Measurements from ENCODE around the gene TLCD1. TPM values are rescaled to one million over a fixed set of nuclear protein-coding genes. Genes with fewer than 3 reads are reported as not detected.

Gene TLCD1
- total RNA-seq, 3 donors from 2014 or later, result 4.8 to 21.3 (median 16.8) TPM

DNA sequence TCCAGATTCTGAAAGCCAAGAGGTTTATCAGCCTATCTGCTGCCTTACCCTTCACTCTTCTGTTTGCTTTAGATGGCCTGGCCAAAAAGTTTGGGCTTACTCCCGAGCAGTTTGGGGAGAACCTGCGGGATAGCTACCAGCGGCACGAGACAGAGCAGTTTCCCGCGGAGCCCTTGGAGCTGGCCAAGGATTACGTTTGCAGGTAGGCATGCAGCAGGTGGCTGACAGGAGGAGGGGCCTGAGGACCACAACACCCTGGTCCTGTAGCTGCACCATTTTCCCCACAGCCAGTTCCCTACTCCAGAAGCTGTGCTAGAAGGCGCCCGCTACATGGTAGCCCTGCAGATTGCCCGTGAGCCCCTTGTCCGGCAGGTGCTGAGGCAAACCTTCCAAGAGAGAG, 43.4 kb downstream of the TLCD1 start:
- Histone ChIP-seq H3K4me3 (no peak overlapping the region), H3K9me3 (no peaks in the 10 kb centered on the region), H3K36me3 (ENCODE audit: low read depth) (peaks cover 18% of the 10 kb centered on the region), H3K4me1 (ENCODE audit: low read depth) (no peaks in the 10 kb centered on the region)
- intact Hi-C loops (cut with DNase I, micrococcal nuclease), result no loop called here
- TF ChIP-seq, protein P1, sequence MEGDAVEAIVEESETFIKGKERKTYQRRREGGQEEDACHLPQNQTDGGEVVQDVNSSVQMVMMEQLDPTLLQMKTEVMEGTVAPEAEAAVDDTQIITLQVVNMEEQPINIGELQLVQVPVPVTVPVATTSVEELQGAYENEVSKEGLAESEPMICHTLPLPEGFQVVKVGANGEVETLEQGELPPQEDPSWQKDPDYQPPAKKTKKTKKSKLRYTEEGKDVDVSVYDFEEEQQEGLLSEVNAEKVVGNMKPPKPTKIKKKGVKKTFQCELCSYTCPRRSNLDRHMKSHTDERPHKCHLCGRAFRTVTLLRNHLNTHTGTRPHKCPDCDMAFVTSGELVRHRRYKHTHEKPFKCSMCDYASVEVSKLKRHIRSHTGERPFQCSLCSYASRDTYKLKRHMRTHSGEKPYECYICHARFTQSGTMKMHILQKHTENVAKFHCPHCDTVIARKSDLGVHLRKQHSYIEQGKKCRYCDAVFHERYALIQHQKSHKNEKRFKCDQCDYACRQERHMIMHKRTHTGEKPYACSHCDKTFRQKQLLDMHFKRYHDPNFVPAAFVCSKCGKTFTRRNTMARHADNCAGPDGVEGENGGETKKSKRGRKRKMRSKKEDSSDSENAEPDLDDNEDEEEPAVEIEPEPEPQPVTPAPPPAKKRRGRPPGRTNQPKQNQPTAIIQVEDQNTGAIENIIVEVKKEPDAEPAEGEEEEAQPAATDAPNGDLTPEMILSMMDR (IDR thresholded peaks at IDR 0.05), result no peak
- DNase-seq, result no peak
- ATAC-seq, result no peak

DNA sequence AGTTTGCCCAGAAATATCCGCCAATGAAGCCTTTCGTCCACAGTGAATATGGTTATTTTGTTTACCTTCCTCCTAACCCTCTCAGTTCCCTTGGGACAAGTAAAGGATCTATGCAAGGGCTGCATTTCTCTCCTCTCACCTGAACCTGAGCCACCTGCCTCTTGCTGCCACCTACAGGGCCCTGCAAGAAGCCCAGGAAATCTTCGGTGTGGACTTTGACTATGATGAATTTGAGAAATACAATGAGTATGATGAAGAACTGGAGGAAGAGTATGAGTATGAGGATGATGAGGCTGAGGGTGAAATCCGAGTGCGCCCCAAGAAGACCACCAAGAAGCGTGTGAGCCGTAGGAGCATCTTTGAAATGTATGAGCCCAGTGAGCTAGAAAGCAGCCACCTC, 50.1 kb downstream of the TLCD1 start:
- Histone ChIP-seq H3K4me3 (no peak overlapping the region), H3K36me3 (ENCODE audit: low read depth) (peaks cover 30% of the 10 kb centered on the region), H3K4me1 (ENCODE audit: low read depth) (no peaks in the 10 kb centered on the region), H3K9me3 (no peaks in the 10 kb centered on the region)
- ATAC-seq (peak; percentile 88), DNase-seq (peak in 2 of 3 donors; percentile 33 to 40)
- intact Hi-C loops (cut with DNase I, micrococcal nuclease), result no loop called here
- TF ChIP-seq, protein P1 (IDR thresholded peaks at IDR 0.05), result no peak

- no peak for DNase-seq
- no peak for ATAC-seq
- no peaks in the 10 kb centered on the region for H3K4me1 ChIP-seq (ENCODE audit: low read depth)
- intact Hi-C loops (cut with DNase I, micrococcal nuclease), result no loop called here
- no peak overlapping the region for H3K4me3 ChIP-seq
- H3K9me3 ChIP-seq, result no peaks in the 10 kb centered on the region
- TF ChIP-seq, protein P1 (IDR thresholded peaks at IDR 0.05), result no peak
- peaks cover 30% of the 10 kb centered on the region for H3K36me3 ChIP-seq (ENCODE audit: low read depth)
Observed at GRCh38 chr17:28675490-28675889, 50.5 kb downstream of the TLCD1 start.

Other genes with a start within 250 kb of the TLCD1 start
- gene FOXN1, start 219.9 kb downstream of the TLCD1 start, total RNA-seq, result under 1 TPM in 2 of 3 donors, not detected in 1; 0.46 to 0.69 TPM
- gene UNC119, start 173.6 kb downstream of the TLCD1 start, total RNA-seq, result 10 to 100 TPM; 20.5 to 32.3 (median 23.2) TPM
- 100 to 1,000 TPM in 1 of 3 donors, 10 to 100 TPM in 2; 52.2 to 100 (median 88.5) TPM for gene PIGS, start 154.7 kb downstream of the TLCD1 start, total RNA-seq
- 10 to 100 TPM; 15.3 to 25.4 (median 19.7) TPM for gene ALDOC, start 149.3 kb downstream of the TLCD1 start, total RNA-seq
- gene SPAG5, start 127.2 kb downstream of the TLCD1 start, total RNA-seq, result 10 to 100 TPM in 2 of 3 donors, 1 to 10 TPM in 1; 7.2 to 30.3 (median 15.1) TPM
- 10 to 100 TPM; 10.0 to 15.1 (median 11.1) TPM for gene RSKR, start 112.0 kb downstream of the TLCD1 start, total RNA-seq
- 100 to 1,000 TPM; 131 to 159 (median 134) TPM for gene BLTP2, start 81.1 kb downstream of the TLCD1 start, total RNA-seq
- 10 to 100 TPM; 55.0 to 67.5 (median 56.3) TPM for gene SDF2, start 64.3 kb downstream of the TLCD1 start, total RNA-seq
- gene SUPT6H, start 64.0 kb downstream of the TLCD1 start, total RNA-seq, result 10 to 100 TPM; 47.8 to 97.7 (median 60.7) TPM
- gene PROCA1, start 14.3 kb downstream of the TLCD1 start, total RNA-seq, result 1 to 10 TPM; 1.3 to 2.0 (median 1.8) TPM
- 10 to 100 TPM in 2 of 3 donors, 1 to 10 TPM in 1; 6.5 to 74.4 (median 19.3) TPM for gene RAB34, start 8.4 kb downstream of the TLCD1 start, total RNA-seq
- gene RPL23A, start 6.2 kb downstream of the TLCD1 start, total RNA-seq, result 1,000 to 10,000 TPM; 1,144 to 1,252 (median 1,216) TPM
- 1 to 10 TPM; 3.4 to 7.9 (median 6.8) TPM for gene NEK8, start 2.6 kb upstream of the TLCD1 start, total RNA-seq
- gene TRAF4, start 17.8 kb upstream of the TLCD1 start, total RNA-seq, result 100 to 1,000 TPM in 2 of 3 donors, 10 to 100 TPM in 1; 66.0 to 166 (median 126) TPM
- 10 to 100 TPM; 25.3 to 40.0 (median 30.0) TPM for gene FAM222B, start 116.6 kb upstream of the TLCD1 start, total RNA-seq
- 10 to 100 TPM; 28.6 to 38.7 (median 35.9) TPM for gene ERAL1, start 128.8 kb upstream of the TLCD1 start, total RNA-seq
- 10 to 100 TPM; 87.9 to 98.0 (median 89.8) TPM for gene FLOT2, start 171.5 kb upstream of the TLCD1 start, total RNA-seq
- gene DHRS13, start 176.8 kb upstream of the TLCD1 start, total RNA-seq, result 10 to 100 TPM in 1 of 3 donors, 1 to 10 TPM in 2; 7.1 to 10.1 (median 7.3) TPM
- gene PHF12, start 225.3 kb upstream of the TLCD1 start, total RNA-seq, result 10 to 100 TPM; 35.9 to 59.7 (median 39.2) TPM

Data from mucosa of descending colon (tissue), 3 donors.